GM20000 (cell line): ENCODE measurements around the gene DIP2C.

Source experiments
- DNase-seq: peaks from one replicate; pipeline ENCODE4 v3.0.0; 2012; ENCODE audit warnings: low spot score
- TF ChIP-seq, protein P1 (sequence below): IDR thresholded peaks from 2 replicates; pipeline ENCODE4 v1.5.1; 2012; ENCODE audit warnings: mild to moderate bottlenecking, control low read depth; ENCODE audit errors: extremely low read depth, missing control alignments

The DIP2C gene

DNA sequence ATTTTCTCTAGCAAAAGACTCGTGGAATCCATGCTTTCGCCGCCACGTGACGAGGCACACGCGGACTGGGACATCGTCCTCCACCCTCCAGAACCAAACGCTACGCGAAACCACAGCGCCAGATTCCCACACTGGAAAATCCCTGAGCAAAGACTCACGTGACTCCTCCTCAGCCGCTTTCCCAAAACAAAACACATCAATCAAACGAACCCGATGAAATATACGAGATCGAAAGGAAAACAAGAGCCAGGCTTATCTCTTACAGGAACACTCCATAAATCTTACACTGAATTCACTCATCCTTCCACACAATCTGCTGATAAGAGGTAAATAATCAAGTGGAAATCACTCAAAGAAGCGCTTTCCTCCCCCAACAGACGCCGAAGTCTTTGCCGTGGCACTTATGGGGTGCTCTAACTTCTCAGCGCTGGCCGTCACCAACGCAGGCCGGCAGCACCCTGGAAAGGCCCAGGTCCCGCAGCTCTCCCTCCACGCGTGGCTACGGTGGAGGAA, 23.8 kb downstream of the DIP2C start:
- DNase-seq = no peak

DNA sequence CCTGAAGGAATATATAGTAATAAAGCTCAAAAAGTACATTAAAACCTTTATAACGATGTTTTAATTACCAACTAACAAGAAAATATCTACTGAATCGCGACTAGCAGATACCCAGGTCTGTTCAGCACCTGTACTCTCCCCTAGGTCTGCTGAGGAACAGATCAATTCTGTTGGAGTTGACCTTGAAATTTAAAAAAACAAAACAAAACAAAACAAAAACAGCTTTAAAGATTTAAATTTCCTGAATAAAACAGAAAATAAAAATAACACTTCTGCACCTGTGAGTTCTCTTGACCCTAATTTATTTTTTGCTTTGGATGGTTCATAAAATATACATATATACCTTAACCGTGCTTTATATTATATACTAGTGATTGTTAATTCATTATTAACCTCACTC, 24.6 kb downstream of the DIP2C start:
- no peak for DNase-seq
- TF ChIP-seq, protein P1, sequence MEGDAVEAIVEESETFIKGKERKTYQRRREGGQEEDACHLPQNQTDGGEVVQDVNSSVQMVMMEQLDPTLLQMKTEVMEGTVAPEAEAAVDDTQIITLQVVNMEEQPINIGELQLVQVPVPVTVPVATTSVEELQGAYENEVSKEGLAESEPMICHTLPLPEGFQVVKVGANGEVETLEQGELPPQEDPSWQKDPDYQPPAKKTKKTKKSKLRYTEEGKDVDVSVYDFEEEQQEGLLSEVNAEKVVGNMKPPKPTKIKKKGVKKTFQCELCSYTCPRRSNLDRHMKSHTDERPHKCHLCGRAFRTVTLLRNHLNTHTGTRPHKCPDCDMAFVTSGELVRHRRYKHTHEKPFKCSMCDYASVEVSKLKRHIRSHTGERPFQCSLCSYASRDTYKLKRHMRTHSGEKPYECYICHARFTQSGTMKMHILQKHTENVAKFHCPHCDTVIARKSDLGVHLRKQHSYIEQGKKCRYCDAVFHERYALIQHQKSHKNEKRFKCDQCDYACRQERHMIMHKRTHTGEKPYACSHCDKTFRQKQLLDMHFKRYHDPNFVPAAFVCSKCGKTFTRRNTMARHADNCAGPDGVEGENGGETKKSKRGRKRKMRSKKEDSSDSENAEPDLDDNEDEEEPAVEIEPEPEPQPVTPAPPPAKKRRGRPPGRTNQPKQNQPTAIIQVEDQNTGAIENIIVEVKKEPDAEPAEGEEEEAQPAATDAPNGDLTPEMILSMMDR = no peak

More for the DNA sequence above, 23.8 kb downstream of the DIP2C start:
- TF ChIP-seq, protein P1 = no peak

DNA sequence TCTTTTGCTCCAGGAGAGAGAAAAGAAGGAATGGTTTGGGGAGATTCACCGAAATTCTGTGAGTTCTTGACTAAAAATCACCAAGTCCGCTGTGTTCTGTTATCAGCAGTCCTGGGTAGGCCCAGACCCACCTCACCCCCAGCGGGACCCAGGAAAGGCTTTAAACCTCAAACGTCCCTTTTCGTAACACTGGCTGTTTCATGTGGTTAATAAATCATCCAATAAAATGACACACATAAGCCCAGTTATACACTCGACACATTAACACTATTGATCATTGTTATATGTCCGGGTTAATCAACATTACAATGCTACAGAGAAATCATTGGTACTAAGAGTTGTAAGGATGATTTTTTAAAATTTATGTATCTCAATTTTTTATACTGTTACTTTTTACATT, 25.2 kb downstream of the DIP2C start:
- DNase-seq = no peak
- TF ChIP-seq, protein P1 = no peak

DNA sequence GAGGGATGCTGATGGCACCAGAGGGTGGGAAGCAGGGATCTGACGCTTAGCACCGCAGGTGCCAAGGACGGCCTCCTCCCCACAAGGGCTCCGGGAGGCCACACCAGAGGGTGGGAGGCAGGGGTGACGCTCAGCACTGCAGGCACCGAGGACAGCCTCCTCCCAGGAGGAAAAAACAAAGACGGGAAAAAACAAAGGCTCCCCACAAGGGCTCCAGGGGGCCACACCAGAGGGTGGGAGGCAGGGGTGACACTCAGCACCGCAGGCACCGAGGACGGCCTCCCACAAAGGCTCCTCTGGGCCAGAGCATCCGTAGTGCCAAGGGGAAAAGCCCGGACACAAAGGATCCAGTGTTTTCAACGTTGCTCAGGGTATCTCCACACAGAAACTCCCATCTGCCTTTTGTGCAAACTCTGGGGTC, 25.6 kb downstream of the DIP2C start:
- TF ChIP-seq, protein P1 = no peak

DNA sequence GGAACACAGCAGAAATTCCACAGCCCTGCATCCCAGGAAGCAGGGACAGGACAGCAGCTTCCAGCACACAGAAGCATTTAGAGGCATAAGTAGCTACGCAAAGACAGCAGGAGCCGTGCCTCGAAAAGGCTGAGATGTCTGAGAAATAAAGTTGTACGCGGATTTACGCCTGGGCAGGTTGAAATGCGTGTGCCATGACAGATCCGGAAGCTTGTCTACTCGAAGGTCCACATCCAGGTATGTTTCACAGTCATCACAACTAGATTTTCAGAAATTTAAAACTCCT, 26.1 kb downstream of the DIP2C start:
- DNase-seq = no peak
- TF ChIP-seq, protein P1 = no peak

More for the DNA sequence above, 25.6 kb downstream of the DIP2C start:
- DNase-seq = no peak

DNA sequence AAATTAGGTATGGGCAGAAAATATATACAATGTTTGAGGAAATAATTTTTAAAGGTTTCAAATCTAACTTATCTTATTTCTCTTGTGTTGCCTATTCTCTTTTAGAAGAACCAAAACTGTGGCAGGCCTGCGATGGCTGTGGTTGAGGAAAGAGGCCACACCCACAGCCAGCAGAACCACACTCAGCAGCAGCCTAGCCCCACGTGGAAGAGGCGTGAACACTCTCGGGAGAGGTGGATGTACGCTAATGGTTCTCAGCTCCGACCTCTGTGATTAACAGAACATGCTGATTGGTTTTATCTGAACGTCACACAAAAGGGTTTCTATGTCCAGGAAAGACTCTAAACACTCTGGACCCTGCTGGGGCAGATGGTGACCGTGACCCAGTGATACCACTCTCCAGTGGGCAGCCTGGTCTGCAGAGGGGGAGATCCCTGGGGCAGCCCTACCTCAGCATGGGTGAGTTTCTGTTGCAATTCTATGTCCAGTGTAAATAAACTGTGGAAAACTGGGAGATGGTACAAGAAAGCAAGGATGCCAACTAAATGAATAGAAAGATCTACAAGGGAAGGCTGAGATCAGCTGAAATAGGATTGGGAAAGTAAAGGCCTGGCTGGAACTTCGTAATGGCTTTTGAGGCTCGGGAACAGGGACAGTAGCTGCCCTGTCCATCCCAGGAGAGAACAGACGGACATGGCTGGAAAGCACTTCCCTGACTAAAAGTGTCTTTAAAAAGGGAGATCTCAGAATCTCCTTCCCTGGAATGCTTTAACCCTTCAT, 26.6 kb downstream of the DIP2C start:
- no peak for DNase-seq
- TF ChIP-seq, protein P1 = no peak

DNA sequence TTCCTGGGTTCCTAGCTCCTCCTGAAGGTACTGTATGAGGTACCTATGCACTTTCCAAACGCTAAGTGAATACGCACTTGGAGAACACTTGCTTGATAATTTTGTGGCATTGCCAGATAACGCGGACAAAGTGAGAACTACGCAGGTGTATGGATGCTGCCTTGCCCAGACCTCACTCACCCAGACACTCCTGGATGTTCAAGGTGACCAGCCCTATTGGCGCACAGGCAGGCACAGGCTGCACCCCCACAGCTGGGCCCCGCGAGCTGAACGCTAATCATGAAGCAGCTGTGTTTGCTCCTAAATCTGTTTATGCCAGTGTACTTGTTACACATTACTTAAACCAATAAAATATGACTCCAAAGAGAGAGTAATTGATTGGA, 27.3 kb downstream of the DIP2C start:
- TF ChIP-seq, protein P1 = no peak
- no peak for DNase-seq
